Fibroblast of lung (primary cell): Measurements from ENCODE around the gene SPRY1.

Experiments
- CTCF ChIP-seq, 2 donors: IDR thresholded peaks in 1 of 2; conservative IDR thresholded peaks in 1 of 2; 1 replicate in 1 of 2; 2 replicates in 1 of 2; pipeline ENCODE4 v1.5.1; 2011 to 2012; ENCODE audit warnings: low read length in 2 of 2, control low read depth in 1 of 2, inconsistent platforms in 1 of 2, low read depth in 1 of 2, mild to moderate bottlenecking in 1 of 2
- EZH2 ChIP-seq: IDR thresholded peaks from 2 replicates; pipeline ENCODE4 v1.5.1; 2012; ENCODE audit warnings: low read length, control low read depth, mild to moderate bottlenecking; ENCODE audit errors: missing control alignments

GRCh38 chr4:123418351-123418931, 21.8 kb downstream of the SPRY1 start:
- TF ChIP-seq EZH2 (no peak), CTCF (conservative IDR thresholded peaks at IDR 0.05 in 1 of 2, IDR thresholded peaks at IDR 0.05 in 1 of 2; ENCODE audit: low read depth in 1 of 2, low read length in 2 of 2) (no peak)
